Trophoblast cell (in vitro differentiated cells and primary cell): ENCODE results near the gene SERINC5.

Source experiments
- DNase-seq, 2 donors: peaks; one replicate each; pipeline ENCODE4 v3.0.0-alpha.2; 2016
- H2AFZ ChIP-seq: 2 replicates; pipeline ENCODE4 v1.6.1; 2013; ENCODE audit warnings: low read length, moderate library complexity, mild to moderate bottlenecking; ENCODE audit not compliant: insufficient read depth, poor library complexity
- H2AK5ac ChIP-seq: 2 replicates; pipeline ENCODE4 v1.6.1; 2013; ENCODE audit warnings: mild to moderate bottlenecking, low read length
- H2BK120ac ChIP-seq: 2 replicates; pipeline ENCODE4 v1.6.1; 2013; ENCODE audit warnings: low read length, mild to moderate bottlenecking, moderate library complexity; ENCODE audit not compliant: insufficient read depth, poor library complexity
- H2BK12ac ChIP-seq: 2 replicates; pipeline ENCODE4 v1.6.1; 2013; ENCODE audit warnings: mild to moderate bottlenecking, low read length, moderate library complexity
- H2BK5ac ChIP-seq: 2 replicates; pipeline ENCODE4 v1.6.1; 2013; ENCODE audit warnings: low read length, low read depth, moderate library complexity, mild to moderate bottlenecking; ENCODE audit not compliant: poor library complexity
- H3K14ac ChIP-seq: 2 replicates; pipeline ENCODE4 v1.6.1; 2013; ENCODE audit warnings: mild to moderate bottlenecking, low read length
- H3K18ac ChIP-seq: 2 replicates; pipeline ENCODE4 v1.6.1; 2013; ENCODE audit warnings: mild to moderate bottlenecking, low read length
- H3K23ac ChIP-seq: 2 replicates; pipeline ENCODE4 v1.6.1; 2013; ENCODE audit warnings: low read length
- H3K27ac ChIP-seq: 2 replicates; pipeline ENCODE4 v1.5.1; 2013; ENCODE audit warnings: low read depth, mild to moderate bottlenecking, inconsistent platforms, low read length, moderate library complexity
- H3K27me3 ChIP-seq: 2 replicates; pipeline ENCODE4 v1.6.1; 2013; ENCODE audit warnings: inconsistent platforms, mild to moderate bottlenecking, low read length, moderate library complexity; ENCODE audit not compliant: insufficient read depth
- H3K36me3 ChIP-seq, 2 experiments: 1 replicate in 1 of 2; 2 replicates in 1 of 2; pipeline ENCODE4 v1.6.1; 2013; ENCODE audit warnings: low read length in 2 of 2, mild to moderate bottlenecking in 2 of 2, moderate library complexity in 1 of 2; ENCODE audit not compliant: insufficient read depth in 2 of 2, control insufficient read depth in 1 of 2
- H3K4ac ChIP-seq: 2 replicates; pipeline ENCODE4 v1.6.1; 2013; ENCODE audit warnings: low read depth, mild to moderate bottlenecking, low read length, moderate library complexity
- H3K4me1 ChIP-seq, 2 experiments: 1 replicate in 1 of 2; 2 replicates in 1 of 2; pipeline ENCODE4 v1.6.1; 2013; ENCODE audit warnings: low read length in 2 of 2, mild to moderate bottlenecking in 2 of 2, moderate library complexity in 1 of 2; ENCODE audit not compliant: insufficient read depth in 2 of 2, control insufficient read depth in 1 of 2
- H3K4me2 ChIP-seq: 2 replicates; pipeline ENCODE4 v1.6.1; 2013; ENCODE audit warnings: inconsistent platforms, mild to moderate bottlenecking, low read length, moderate library complexity
- H3K4me3 ChIP-seq: 2 replicates; pipeline ENCODE4 v1.5.1; 2013; ENCODE audit warnings: mild to moderate bottlenecking, low read depth, low read length, inconsistent platforms
- H3K79me1 ChIP-seq: one replicate; pipeline ENCODE4 v1.6.1; 2013; ENCODE audit warnings: low read length
- H3K79me2 ChIP-seq: 2 replicates; pipeline ENCODE4 v1.6.1; 2013; ENCODE audit warnings: low read length, mild to moderate bottlenecking; ENCODE audit not compliant: control insufficient read depth, insufficient read depth, poor library complexity
- H3K9ac ChIP-seq: 2 replicates; pipeline ENCODE4 v1.6.1; 2013; ENCODE audit warnings: mild to moderate bottlenecking, low read length
- H3K9me3 ChIP-seq: 2 replicates; pipeline ENCODE4 v1.6.1; 2013; ENCODE audit warnings: low read depth, mild to moderate bottlenecking, control low read depth, inconsistent platforms, low read length; ENCODE audit not compliant: insufficient read depth
- H4K12ac ChIP-seq: 2 replicates; pipeline ENCODE4 v1.6.1; 2013; ENCODE audit warnings: low read depth, mild to moderate bottlenecking, low read length, moderate library complexity
- H4K8ac ChIP-seq: 2 replicates; pipeline ENCODE4 v1.6.1; 2013; ENCODE audit warnings: low read depth, mild to moderate bottlenecking, low read length, moderate library complexity
- H4K91ac ChIP-seq: one replicate; pipeline ENCODE4 v1.6.1; 2013; ENCODE audit warnings: low read depth, mild to moderate bottlenecking, low read length, moderate library complexity
- WGBS: extraction: QIAGEN DNeasy Blood & Tissue Kit; methylation state at CpG from one replicate; pipeline ENCODE4 v1.1.7; 2013; ENCODE audit warnings: missing lambda C conversion rate; ENCODE audit not compliant: insufficient read length, insufficient coverage; ENCODE audit errors: extremely low coverage; 5-methylcytosine and 5-hydroxymethylcytosine counted together

SERINC5 gene

GRCh38 chr5:80225189-80225933 is 30.5 kb downstream of the SERINC5 start:
- Histone ChIP-seq H3K4me1 (peaks cover 7 to 8% of the 10 kb centered on the region in 2 experiments), H3K27ac (no peak overlapping the region), H3K79me2 (peaks cover 13% of the 10 kb centered on the region), H2AFZ (no peak overlapping the region), H3K27me3 (no peaks in the 10 kb centered on the region), H3K23ac (no peak overlapping the region), H3K9ac (no peak overlapping the region), H2BK5ac (no peak overlapping the region), H3K79me1 (no peaks in the 10 kb centered on the region), H3K14ac (no peak overlapping the region), H2AK5ac (no peak overlapping the region), H3K36me3 (peaks cover 7 to 8% of the 10 kb centered on the region in 2 experiments), H3K9me3 (no peaks in the 10 kb centered on the region), H3K4me3 (no peak overlapping the region), H3K4me2 (no peak overlapping the region), H4K12ac (no peak overlapping the region), H2BK12ac (no peak overlapping the region), H3K4ac (peak overlapping the region; percentile 33), H2BK120ac (no peak overlapping the region), H4K91ac (no peak overlapping the region), H3K18ac (no peak overlapping the region), H4K8ac (no peak overlapping the region)
- DNase-seq, result no peak
- no CpG with 5 or more reads among the region's 6 CpGs for WGBS

- H2AFZ ChIP-seq, result no peak overlapping the region
- no peak overlapping the region for H2AK5ac ChIP-seq
- WGBS, result no CpG with 5 or more reads among the region's 9 CpGs
- no peak overlapping the region for H3K14ac ChIP-seq
- no peak overlapping the region for H2BK120ac ChIP-seq
- no peak overlapping the region for H3K27ac ChIP-seq
- DNase-seq, result no peak
- no peak overlapping the region for H2BK5ac ChIP-seq
- peaks cover 7 to 11% of the 10 kb centered on the region in 2 experiments for H3K4me1 ChIP-seq
- H3K18ac ChIP-seq, result no peak overlapping the region
- H4K91ac ChIP-seq, result no peak overlapping the region
- no peak overlapping the region for H3K4me2 ChIP-seq
- H3K9ac ChIP-seq, result no peak overlapping the region
- no peaks in the 10 kb centered on the region for H3K9me3 ChIP-seq
- H3K79me1 ChIP-seq, result no peaks in the 10 kb centered on the region
- no peak overlapping the region for H4K8ac ChIP-seq
- H3K79me2 ChIP-seq, result peaks cover 14% of the 10 kb centered on the region
- peaks cover 7 to 9% of the 10 kb centered on the region in 2 experiments for H3K36me3 ChIP-seq
- no peak overlapping the region for H3K4me3 ChIP-seq
- no peak overlapping the region for H2BK12ac ChIP-seq
- no peak overlapping the region for H3K23ac ChIP-seq
- no peak overlapping the region for H3K4ac ChIP-seq
- H4K12ac ChIP-seq, result no peak overlapping the region
- no peaks in the 10 kb centered on the region for H3K27me3 ChIP-seq
Measured at GRCh38 chr5:80223561-80223960, 32.3 kb downstream of the SERINC5 start.

GRCh38 chr5:80220245-80220897 is 35.5 kb downstream of the SERINC5 start:
- Histone ChIP-seq H3K14ac (no peak overlapping the region), H3K4ac (peak overlapping the region; percentile 41), H4K8ac (no peak overlapping the region), H3K27me3 (no peaks in the 10 kb centered on the region), H4K12ac (no peak overlapping the region), H3K23ac (no peak overlapping the region), H3K4me3 (no peak overlapping the region), H3K79me1 (no peaks in the 10 kb centered on the region), H3K9me3 (no peaks in the 10 kb centered on the region), H3K27ac (no peak overlapping the region), H3K4me2 (no peak overlapping the region), H2BK5ac (no peak overlapping the region), H2AFZ (no peak overlapping the region), H3K36me3 (peaks cover 7 to 12% of the 10 kb centered on the region in 2 experiments), H2BK120ac (no peak overlapping the region), H2AK5ac (no peak overlapping the region), H3K18ac (peak overlapping the region; percentile 47), H2BK12ac (no peak overlapping the region), H3K79me2 (peaks cover 11% of the 10 kb centered on the region), H4K91ac (no peak overlapping the region), H3K4me1 (peaks cover 5 to 18% of the 10 kb centered on the region in 2 experiments), H3K9ac (no peak overlapping the region)
- WGBS, result no CpG with 5 or more reads among the region's 5 CpGs
- DNase-seq, result no peak

GRCh38 chr5:80219391-80219790 is 36.5 kb downstream of the SERINC5 start:
- H3K4me2 ChIP-seq, result no peak overlapping the region
- H4K91ac ChIP-seq, result no peak overlapping the region
- peak overlapping the region; percentile 25 for H3K18ac ChIP-seq
- H3K79me2 ChIP-seq, result peaks cover 13% of the 10 kb centered on the region
- no peak overlapping the region for H4K8ac ChIP-seq
- no peak overlapping the region for H3K27ac ChIP-seq
- no peak overlapping the region for H3K9ac ChIP-seq
- peaks cover 9 to 12% of the 10 kb centered on the region in 2 experiments for H3K36me3 ChIP-seq
- no peak for DNase-seq
- peaks cover 5 to 18% of the 10 kb centered on the region in 2 experiments for H3K4me1 ChIP-seq
- H4K12ac ChIP-seq, result no peak overlapping the region
- no peaks in the 10 kb centered on the region for H3K9me3 ChIP-seq
- no peak overlapping the region for H2AFZ ChIP-seq
- H3K14ac ChIP-seq, result no peak overlapping the region
- H2BK120ac ChIP-seq, result no peak overlapping the region
- H2BK5ac ChIP-seq, result no peak overlapping the region
- no peak overlapping the region for H3K23ac ChIP-seq
- H2AK5ac ChIP-seq, result no peak overlapping the region
- H3K27me3 ChIP-seq, result no peaks in the 10 kb centered on the region
- H3K4ac ChIP-seq, result peak overlapping the region; percentile 31
- no peak overlapping the region for H2BK12ac ChIP-seq
- no CpG with 5 or more reads among the region's 4 CpGs for WGBS
- no peak overlapping the region for H3K4me3 ChIP-seq
- H3K79me1 ChIP-seq, result no peaks in the 10 kb centered on the region
